ENCODE data around the gene EGFR.

Gene EGFR

DNA sequence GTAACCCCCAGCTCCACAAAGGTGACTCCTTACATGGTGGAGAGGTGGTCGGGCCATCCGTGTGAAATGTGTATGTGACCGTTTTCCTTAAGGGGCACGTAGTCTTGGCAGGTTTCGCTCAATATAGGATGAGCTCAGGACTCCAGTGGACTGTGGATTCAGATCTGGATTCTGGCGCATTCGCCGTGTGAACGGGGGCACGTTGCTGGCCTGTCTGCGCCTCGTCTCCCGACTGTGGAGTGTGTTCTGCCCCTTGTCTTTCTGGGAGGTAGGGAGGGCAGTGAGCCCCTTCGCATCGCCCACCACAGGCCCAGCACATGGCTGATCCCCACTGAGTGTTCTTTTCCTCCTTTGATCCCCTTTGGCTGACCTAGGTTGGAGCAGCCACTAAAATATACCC, 165.1 kb downstream of the EGFR start:
- Histone ChIP-seq H2AFZ (ENCODE audit: low read depth, low read length, severe bottlenecking) (no peak overlapping the region), H3K27me3 (ENCODE audit: low read length) (no peaks in the 10 kb centered on the region), H3K9me2 (replicated peaks; ENCODE audit: insufficient read depth, low read length) (no peaks in the 10 kb centered on the region), H3K4me2 (ENCODE audit: low read depth, low read length, poor library complexity, severe bottlenecking) (no peak overlapping the region), H3F3A (ENCODE audit: insufficient read depth) (no peaks in the 10 kb centered on the region), H3K27ac (ENCODE audit: low read depth, low read length) (no peak overlapping the region), H3K9me3 (ENCODE audit: insufficient read depth, low read length) (no peaks in the 10 kb centered on the region), H3K36me3 (ENCODE audit: low read length) (no peaks in the 10 kb centered on the region), H3K4me3 (ENCODE audit: insufficient read depth, low read length, poor library complexity, severe bottlenecking) (no peak overlapping the region), H3K9ac (ENCODE audit: low read length) (no peak overlapping the region), H4K20me1 (ENCODE audit: low read depth, low read length) (no peaks in the 10 kb centered on the region), H3K79me2 (ENCODE audit: insufficient read depth, low read length) (no peaks in the 10 kb centered on the region)
- TF ChIP-seq, protein P1, sequence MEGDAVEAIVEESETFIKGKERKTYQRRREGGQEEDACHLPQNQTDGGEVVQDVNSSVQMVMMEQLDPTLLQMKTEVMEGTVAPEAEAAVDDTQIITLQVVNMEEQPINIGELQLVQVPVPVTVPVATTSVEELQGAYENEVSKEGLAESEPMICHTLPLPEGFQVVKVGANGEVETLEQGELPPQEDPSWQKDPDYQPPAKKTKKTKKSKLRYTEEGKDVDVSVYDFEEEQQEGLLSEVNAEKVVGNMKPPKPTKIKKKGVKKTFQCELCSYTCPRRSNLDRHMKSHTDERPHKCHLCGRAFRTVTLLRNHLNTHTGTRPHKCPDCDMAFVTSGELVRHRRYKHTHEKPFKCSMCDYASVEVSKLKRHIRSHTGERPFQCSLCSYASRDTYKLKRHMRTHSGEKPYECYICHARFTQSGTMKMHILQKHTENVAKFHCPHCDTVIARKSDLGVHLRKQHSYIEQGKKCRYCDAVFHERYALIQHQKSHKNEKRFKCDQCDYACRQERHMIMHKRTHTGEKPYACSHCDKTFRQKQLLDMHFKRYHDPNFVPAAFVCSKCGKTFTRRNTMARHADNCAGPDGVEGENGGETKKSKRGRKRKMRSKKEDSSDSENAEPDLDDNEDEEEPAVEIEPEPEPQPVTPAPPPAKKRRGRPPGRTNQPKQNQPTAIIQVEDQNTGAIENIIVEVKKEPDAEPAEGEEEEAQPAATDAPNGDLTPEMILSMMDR (IDR thresholded peaks at IDR 0.05; ENCODE audit: insufficient read depth, low read length, poor library complexity, severe bottlenecking): no peak
- no peak for TF ChIP-seq EZH2phosphoT487 (conservative IDR thresholded peaks at IDR 0.05; ENCODE audit: low read length)

DNA sequence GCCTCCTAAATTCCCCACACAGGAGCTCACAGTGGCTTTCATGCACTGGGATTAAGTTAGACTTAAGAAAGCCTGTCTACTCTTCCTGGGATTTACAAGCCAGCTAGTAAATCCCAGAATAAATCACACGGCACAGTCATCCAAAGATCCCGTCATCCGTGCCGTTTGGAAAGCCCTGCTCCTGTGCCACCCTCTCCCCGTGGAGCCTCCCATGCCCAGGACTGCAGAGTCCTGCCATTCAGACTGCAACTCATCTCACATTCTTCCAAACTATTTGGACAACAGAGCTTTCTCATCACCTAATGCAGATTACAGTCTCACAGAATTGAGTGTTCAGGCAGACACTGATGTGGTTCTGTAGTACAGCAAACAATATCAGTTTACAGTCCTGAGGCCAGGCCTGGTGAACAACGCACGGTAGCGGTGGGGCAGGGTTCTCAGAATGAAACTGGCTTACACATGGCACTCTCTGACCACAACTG, 166.5 kb downstream of the EGFR start:
- Histone ChIP-seq H3K4me3 (ENCODE audit: insufficient read depth, low read length, poor library complexity, severe bottlenecking) (no peak overlapping the region), H3K9ac (ENCODE audit: low read length) (no peak overlapping the region), H3K9me3 (ENCODE audit: insufficient read depth, low read length) (no peaks in the 10 kb centered on the region), H3K9me2 (replicated peaks; ENCODE audit: insufficient read depth, low read length) (no peaks in the 10 kb centered on the region), H3F3A (ENCODE audit: insufficient read depth) (no peaks in the 10 kb centered on the region), H3K4me2 (ENCODE audit: low read depth, low read length, poor library complexity, severe bottlenecking) (no peak overlapping the region), H2AFZ (ENCODE audit: low read depth, low read length, severe bottlenecking) (no peak overlapping the region), H3K79me2 (ENCODE audit: insufficient read depth, low read length) (no peaks in the 10 kb centered on the region), H3K27ac (ENCODE audit: low read depth, low read length) (no peak overlapping the region), H3K27me3 (ENCODE audit: low read length) (no peaks in the 10 kb centered on the region), H4K20me1 (ENCODE audit: low read depth, low read length) (no peaks in the 10 kb centered on the region), H3K36me3 (ENCODE audit: low read length) (no peaks in the 10 kb centered on the region)
- TF ChIP-seq EZH2phosphoT487 (conservative IDR thresholded peaks at IDR 0.05; ENCODE audit: low read length): no peak
- TF ChIP-seq, protein P1 (IDR thresholded peaks at IDR 0.05; ENCODE audit: insufficient read depth, low read length, poor library complexity, severe bottlenecking): no peak

DNA sequence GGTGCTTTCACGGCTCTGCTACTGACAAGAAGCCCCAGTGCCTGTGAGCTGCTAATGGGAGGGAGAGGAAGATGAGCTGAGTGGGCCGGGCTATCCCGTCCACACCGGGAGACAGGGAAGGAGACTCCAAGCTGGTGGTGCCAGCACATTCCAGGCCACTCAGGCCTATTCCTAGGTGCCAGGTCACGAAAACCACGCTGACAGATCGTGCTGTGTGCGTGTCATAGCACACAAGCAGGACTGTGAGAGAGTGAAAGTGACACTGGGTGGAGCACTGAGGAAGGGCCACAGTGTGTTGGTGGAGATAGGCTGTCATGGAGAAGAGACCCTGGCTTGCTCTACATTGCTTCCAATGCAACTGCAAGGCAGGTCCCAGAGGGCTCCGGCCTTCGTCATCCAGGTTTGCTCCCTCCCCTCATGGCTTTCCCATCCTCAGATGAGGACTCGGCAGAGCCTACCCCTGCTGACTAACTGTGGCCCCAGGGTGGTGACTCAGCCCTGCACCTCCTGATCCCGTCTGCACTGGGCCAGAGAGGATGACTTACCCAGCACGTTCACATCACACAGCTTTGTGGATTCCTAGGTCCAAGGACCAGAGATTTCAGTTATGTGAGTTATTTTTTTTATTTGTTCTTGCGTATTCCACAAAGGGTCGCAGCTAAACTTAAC, 167.3 kb downstream of the EGFR start:
- Histone ChIP-seq H3K9ac (ENCODE audit: low read length) (no peak overlapping the region), H3K9me3 (ENCODE audit: insufficient read depth, low read length) (no peaks in the 10 kb centered on the region), H3K79me2 (ENCODE audit: insufficient read depth, low read length) (no peaks in the 10 kb centered on the region), H3K27ac (ENCODE audit: low read depth, low read length) (no peak overlapping the region), H3K36me3 (ENCODE audit: low read length) (no peaks in the 10 kb centered on the region), H3K27me3 (ENCODE audit: low read length) (no peaks in the 10 kb centered on the region), H3K4me2 (ENCODE audit: low read depth, low read length, poor library complexity, severe bottlenecking) (no peak overlapping the region), H3K4me3 (ENCODE audit: insufficient read depth, low read length, poor library complexity, severe bottlenecking) (no peak overlapping the region), H4K20me1 (ENCODE audit: low read depth, low read length) (no peaks in the 10 kb centered on the region), H3K9me2 (replicated peaks; ENCODE audit: insufficient read depth, low read length) (no peaks in the 10 kb centered on the region), H3F3A (ENCODE audit: insufficient read depth) (no peaks in the 10 kb centered on the region), H2AFZ (ENCODE audit: low read depth, low read length, severe bottlenecking) (no peak overlapping the region)
- no peak for TF ChIP-seq EZH2phosphoT487 (conservative IDR thresholded peaks at IDR 0.05; ENCODE audit: low read length)
- TF ChIP-seq, protein P1 (IDR thresholded peaks at IDR 0.05; ENCODE audit: insufficient read depth, low read length, poor library complexity, severe bottlenecking): no peak
